GM18861 (cell line): ENCODE measurements around the gene KLHL29.
"Not testable (repeated sequence)": the region's sequence is repeated elsewhere in the genome, so short reads cannot be mapped to it uniquely, and the experiment has no call there.

Source experiments
- ATAC-seq: cut with Tn5 transposase; IDR thresholded peaks from one replicate; pipeline ENCODE4 v1.9.1; 2021; ENCODE audit not compliant: unreplicated experiment

KLHL29 gene

GRCh38 chr2:23734416-23734815 lies 349.4 kb downstream of the KLHL29 start:
- no peak for ATAC-seq

DNA sequence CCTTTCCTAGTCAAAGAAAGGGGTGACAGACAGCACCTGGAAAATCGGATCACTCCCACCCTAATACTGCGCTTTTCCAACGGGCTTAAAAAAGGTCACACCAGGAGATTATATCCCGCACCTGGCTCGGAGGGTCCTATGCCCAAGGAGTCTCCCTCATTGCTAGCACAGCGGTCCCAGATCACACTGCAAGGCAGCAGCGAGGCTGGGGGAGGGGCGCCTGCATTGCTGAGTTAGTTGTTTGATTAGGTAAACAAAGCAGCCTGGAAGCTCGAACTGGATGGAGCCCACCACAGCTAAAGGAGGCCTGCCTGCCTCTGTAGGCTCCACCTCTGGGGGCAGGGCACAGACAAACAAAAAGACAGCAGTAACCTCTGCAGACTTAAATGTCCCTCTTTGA lies 351.8 kb downstream of the KLHL29 start:
- not testable (repeated sequence) for ATAC-seq

DNA sequence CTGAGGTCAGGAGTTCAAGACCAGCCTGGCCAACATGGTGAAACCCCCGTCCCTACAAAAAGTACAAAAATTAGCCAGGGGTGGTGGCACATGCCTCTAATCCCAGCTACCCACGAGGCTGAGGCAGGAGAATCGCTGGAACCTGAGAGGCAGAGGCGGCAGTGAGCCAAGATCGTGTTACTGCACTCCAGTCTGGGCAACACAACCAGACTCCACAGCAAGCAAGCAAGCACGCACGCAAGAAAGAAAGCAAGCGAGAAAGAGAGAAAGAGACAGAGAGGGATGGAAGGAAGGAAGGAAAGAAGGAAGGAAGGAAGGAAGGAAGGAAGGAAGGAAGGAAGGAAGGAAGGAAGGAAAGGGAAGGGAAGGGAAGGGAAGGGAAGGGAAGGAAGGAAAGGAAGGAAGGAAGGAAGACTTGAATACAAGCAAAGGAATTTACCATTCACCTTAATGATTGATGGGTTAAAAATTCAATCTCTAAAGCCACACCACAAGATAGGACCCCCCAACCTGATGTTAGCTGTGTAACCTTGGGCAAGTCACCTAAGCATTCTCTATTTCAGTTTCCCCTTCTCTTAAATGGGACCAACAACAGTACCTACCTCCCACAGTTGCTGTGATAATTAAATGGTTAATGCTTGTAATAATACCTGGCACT lies 360.2 kb downstream of the KLHL29 start:
- no peak for ATAC-seq

- ATAC-seq: no peak
These were observed 360.7 kb downstream of the KLHL29 start for GRCh38 chr2:23745726-23746105.

DNA sequence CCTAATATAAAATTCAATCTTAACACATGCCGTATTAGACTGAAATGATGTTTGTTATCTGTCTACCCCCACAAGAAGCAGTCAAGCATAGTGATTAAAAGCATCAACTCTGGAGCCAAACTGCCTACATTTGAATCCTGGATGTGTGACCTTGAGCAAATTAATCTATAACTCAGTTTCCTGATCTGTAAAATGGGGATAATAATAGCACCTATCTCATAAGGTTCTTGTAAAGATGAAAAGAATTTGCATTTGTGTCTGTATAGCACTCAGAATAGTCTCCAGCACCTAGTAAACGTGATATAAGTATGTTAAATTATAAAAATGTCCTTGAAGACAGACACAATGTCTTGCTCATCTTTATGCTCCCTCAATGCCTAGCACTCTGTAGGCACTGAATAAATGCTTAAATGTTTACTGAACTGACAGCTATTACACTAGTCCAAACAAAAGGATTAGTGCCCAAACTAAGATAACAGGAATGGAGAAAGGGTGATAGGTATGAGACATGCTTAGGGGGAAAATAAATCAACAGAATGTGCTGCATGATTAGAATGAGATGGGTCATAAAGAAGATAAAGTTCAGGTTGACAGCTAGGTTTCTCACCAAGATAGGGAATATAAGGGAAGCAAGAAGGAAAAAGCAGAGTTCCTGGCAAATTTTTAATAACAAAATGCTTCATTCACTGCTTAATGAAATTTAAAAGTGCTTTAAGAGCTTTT lies 361.3 kb downstream of the KLHL29 start:
- no peak for ATAC-seq

GRCh38 chr2:23751747-23752265 lies 366.8 kb downstream of the KLHL29 start:
- no peak for ATAC-seq

GRCh38 chr2:23753291-23754010 lies 368.5 kb downstream of the KLHL29 start:
- no peak for ATAC-seq

- no peak for ATAC-seq
These were observed 370.0 kb downstream of the KLHL29 start for GRCh38 chr2:23754970-23755369.

DNA sequence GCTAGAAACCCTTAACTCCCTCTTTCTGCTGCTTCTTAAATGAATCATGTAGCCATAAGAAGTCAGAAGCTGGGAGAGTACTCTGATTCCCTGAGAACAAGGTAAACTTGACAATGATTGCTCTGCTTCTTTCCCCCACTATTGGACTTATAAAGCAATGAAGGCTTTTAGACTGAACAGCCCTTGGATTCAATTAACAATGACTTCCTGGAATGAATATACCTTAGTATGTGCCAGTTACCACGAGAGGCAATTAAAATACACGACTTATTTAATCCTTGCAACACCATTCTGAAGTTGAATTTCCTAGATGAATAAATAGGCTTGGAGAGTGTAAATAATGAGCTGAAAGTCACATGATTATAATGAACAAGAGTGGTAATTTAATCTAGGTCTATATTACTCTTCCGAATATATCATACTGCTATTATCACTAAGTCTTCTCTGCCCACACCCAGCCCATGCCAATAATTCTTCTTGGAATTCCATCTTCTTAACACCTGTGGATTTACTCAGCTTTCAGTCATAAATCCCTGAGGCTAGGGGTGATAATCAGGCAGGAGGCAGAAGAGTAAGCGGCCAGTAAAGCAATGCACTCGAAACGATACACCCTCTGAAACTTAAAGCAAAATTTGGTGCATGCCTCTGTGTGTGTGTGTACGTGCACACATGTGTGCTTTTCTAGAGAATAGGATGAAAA lies 371.8 kb downstream of the KLHL29 start:
- no peak for ATAC-seq

DNA sequence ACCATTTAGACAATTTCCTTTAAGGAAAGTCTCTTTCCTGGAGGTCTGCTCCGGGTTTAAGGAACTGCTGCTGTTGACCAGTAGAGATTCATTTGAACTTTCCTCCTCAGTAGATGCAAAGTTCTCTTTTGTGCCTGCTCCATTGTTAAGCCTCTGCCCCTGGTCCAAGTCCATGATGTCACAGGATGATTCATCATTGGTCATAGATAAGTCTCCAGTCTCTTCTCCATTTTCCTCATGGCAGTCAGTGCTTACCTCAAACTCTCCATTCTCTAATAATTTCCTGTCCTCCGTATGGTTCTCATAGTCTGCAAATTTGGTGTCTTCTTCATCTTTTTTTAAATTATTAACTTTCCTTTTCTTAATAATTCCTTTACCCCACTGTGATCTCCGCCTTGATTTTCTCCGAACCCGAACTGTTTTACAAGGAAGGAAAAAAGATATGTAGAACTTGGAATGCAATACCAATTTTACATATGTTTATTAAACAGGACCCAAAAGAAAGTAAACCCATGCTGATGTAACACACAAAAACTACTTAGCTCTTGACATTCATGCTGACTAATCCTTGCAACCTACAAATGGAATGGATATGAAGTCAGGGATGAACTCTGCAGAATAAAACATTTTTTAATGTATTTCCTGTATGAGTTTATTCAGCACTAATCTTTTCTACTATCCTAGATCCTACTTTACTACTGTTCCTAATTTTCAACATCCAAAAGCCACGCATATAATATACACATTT lies 372.9 kb downstream of the KLHL29 start:
- no peak for ATAC-seq
